ENCODE results near the gene TP53RK.

Gene TP53RK

GRCh38 chr20:46713957-46714834 lies 25.0 kb upstream of the TP53RK start:
- Histone ChIP-seq H3K9me2 (replicated peaks; ENCODE audit: insufficient read depth, low read length) (no peaks in the 10 kb centered on the region), H4K20me1 (ENCODE audit: insufficient read depth, low read length) (no peaks in the 10 kb centered on the region), H3K9ac (ENCODE audit: low read length) (no peak overlapping the region), H3K4me1 (ENCODE audit: low read length) (no peaks in the 10 kb centered on the region), H3K4me3 (ENCODE audit: low read length) (no peak overlapping the region), H3K4me2 (ENCODE audit: low read depth, low read length) (no peak overlapping the region), H3F3A (ENCODE audit: insufficient read depth, low read length) (no peaks in the 10 kb centered on the region), H3K79me2 (ENCODE audit: low read length) (no peaks in the 10 kb centered on the region), H3K9me3 (replicated peaks; ENCODE audit: insufficient read depth, low read length) (no peaks in the 10 kb centered on the region), H3K27me3 (replicated peaks; ENCODE audit: insufficient read depth, low read length) (no peaks in the 10 kb centered on the region; the same call in 1 of the 2 replicates), H2AFZ (ENCODE audit: low read length) (no peak overlapping the region), H3K36me3 (replicated peaks; ENCODE audit: insufficient read depth, low read length) (no peaks in the 10 kb centered on the region), H3K27ac (ENCODE audit: low read length) (no peak overlapping the region)
- TF ChIP-seq CTCF (IDR thresholded peaks at IDR 0.05; ENCODE audit: low read length) (no peak), EZH2 (optimal IDR thresholded peaks at IDR 0.05; ENCODE audit: low read depth, low read length) (no peak), EZH2phosphoT487 (IDR thresholded peaks at IDR 0.05; ENCODE audit: low read length) (no peak)
- DNase-seq, result no peak

GRCh38 chr20:46712056-46712636 lies 22.9 kb upstream of the TP53RK start:
- H3K36me3 ChIP-seq (replicated peaks; ENCODE audit: insufficient read depth, low read length), result no peaks in the 10 kb centered on the region
- H2AFZ ChIP-seq (ENCODE audit: low read length), result no peak overlapping the region
- no peak overlapping the region for H3K4me2 ChIP-seq (ENCODE audit: low read depth, low read length)

GRCh38 chr20:46710153-46710913 lies 21.1 kb upstream of the TP53RK start:
- Histone ChIP-seq H4K20me1 (ENCODE audit: insufficient read depth, low read length) (no peaks in the 10 kb centered on the region), H3K4me1 (ENCODE audit: low read length) (no peaks in the 10 kb centered on the region), H3K79me2 (ENCODE audit: low read length) (no peaks in the 10 kb centered on the region), H3K36me3 (replicated peaks; ENCODE audit: insufficient read depth, low read length) (no peaks in the 10 kb centered on the region), H3K4me2 (ENCODE audit: low read depth, low read length) (peak overlapping the region; percentile 71), H3K4me3 (ENCODE audit: low read length) (peak overlapping the region; percentile 65), H3K9me3 (replicated peaks; ENCODE audit: insufficient read depth, low read length) (0 out of 2 replicates have a peak, but pooled peaks cover 3% of the 10 kb centered on the region), H3K9me2 (replicated peaks; ENCODE audit: insufficient read depth, low read length) (no peaks in the 10 kb centered on the region), H3F3A (ENCODE audit: insufficient read depth, low read length) (no peaks in the 10 kb centered on the region), H3K27ac (ENCODE audit: low read length) (no peak overlapping the region), H2AFZ (ENCODE audit: low read length) (peak overlapping the region; percentile 68), H3K27me3 (replicated peaks; ENCODE audit: insufficient read depth, low read length) (no peaks in the 10 kb centered on the region; the same call in 1 of the 2 replicates), H3K9ac (ENCODE audit: low read length) (peak overlapping the region; percentile 41; the same call in 1 of the 2 replicates)
- TF ChIP-seq CTCF (IDR thresholded peaks at IDR 0.05; ENCODE audit: low read length), result no peak
- TF ChIP-seq EZH2 (optimal IDR thresholded peaks at IDR 0.05; ENCODE audit: low read depth, low read length), result no peak
- no peak for TF ChIP-seq EZH2phosphoT487 (IDR thresholded peaks at IDR 0.05; ENCODE audit: low read length)
- no peak for DNase-seq

More at GRCh38 chr20:46712056-46712636, 22.9 kb upstream of the TP53RK start:
- TF ChIP-seq EZH2phosphoT487 (IDR thresholded peaks at IDR 0.05; ENCODE audit: low read length) (no peak), EZH2 (optimal IDR thresholded peaks at IDR 0.05; ENCODE audit: low read depth, low read length) (no peak), CTCF (IDR thresholded peaks at IDR 0.05; ENCODE audit: low read length) (no peak)
- Histone ChIP-seq H3K79me2 (ENCODE audit: low read length) (no peaks in the 10 kb centered on the region), H3K27ac (ENCODE audit: low read length) (no peak overlapping the region), H3K9me3 (replicated peaks; ENCODE audit: insufficient read depth, low read length) (no peaks in the 10 kb centered on the region), H3K9me2 (replicated peaks; ENCODE audit: insufficient read depth, low read length) (no peaks in the 10 kb centered on the region), H3K4me1 (ENCODE audit: low read length) (no peaks in the 10 kb centered on the region), H3K4me3 (ENCODE audit: low read length) (no peak overlapping the region), H4K20me1 (ENCODE audit: insufficient read depth, low read length) (no peaks in the 10 kb centered on the region), H3K27me3 (replicated peaks; ENCODE audit: insufficient read depth, low read length) (no peaks in the 10 kb centered on the region; the same call in 1 of the 2 replicates), H3K9ac (ENCODE audit: low read length) (no peak overlapping the region), H3F3A (ENCODE audit: insufficient read depth, low read length) (no peaks in the 10 kb centered on the region)
- DNase-seq, result no peak
